ENCODE data around the gene SPAG7.
"Not testable (repeated sequence)": the region's sequence is repeated elsewhere in the genome, so short reads cannot be mapped to it uniquely, and the experiment has no call there.

SPAG7 gene

GRCh38 chr17:4938069-4938491 is 29.5 kb downstream of the SPAG7 start:
- no peak for DNase-seq (ENCODE audit: low spot score)

- DNase-seq (ENCODE audit: low spot score) = no peak
Observed at GRCh38 chr17:4937553-4937952, 30.1 kb downstream of the SPAG7 start.

GRCh38 chr17:4936436-4936835 is 31.2 kb downstream of the SPAG7 start:
- DNase-seq (ENCODE audit: low spot score) = no peak

- DNase-seq (ENCODE audit: low spot score) = no peak
Observed at GRCh38 chr17:4935650-4936049, 32.0 kb downstream of the SPAG7 start.

GRCh38 chr17:4934173-4934979 is 33.2 kb downstream of the SPAG7 start:
- DNase-seq (ENCODE audit: low spot score) = peak; percentile 70

- no peak for DNase-seq (ENCODE audit: low spot score)
Observed at GRCh38 chr17:4933646-4934045, 34.0 kb downstream of the SPAG7 start.

- DNase-seq (ENCODE audit: low spot score) = no peak
Observed at GRCh38 chr17:4932756-4933155, 34.9 kb downstream of the SPAG7 start.

GRCh38 chr17:4931963-4932362 is 35.7 kb downstream of the SPAG7 start, which contains the start of gene GP1BA:
TSS of gene GP1BA (plus strand) at chr17:4932277. CDS start at chr17:4932605, 328 bp downstream.
- DNase-seq (ENCODE audit: low spot score) = no peak

GRCh38 chr17:4928881-4929280 is 38.7 kb downstream of the SPAG7 start:
- DNase-seq (ENCODE audit: low spot score) = no peak

- not testable (repeated sequence) for DNase-seq (ENCODE audit: low spot score)
Observed at GRCh38 chr17:4926577-4927335, 40.9 kb downstream of the SPAG7 start.

- DNase-seq (ENCODE audit: low spot score) = no peak
Observed at GRCh38 chr17:4921320-4921719, 46.3 kb downstream of the SPAG7 start.

GRCh38 chr17:4920351-4921048 is 47.1 kb downstream of the SPAG7 start:
- no peak for DNase-seq (ENCODE audit: low spot score)

GRCh38 chr17:4919511-4920047 is 48.0 kb downstream of the SPAG7 start:
- DNase-seq (ENCODE audit: low spot score) = no peak

GRCh38 chr17:4914551-4914950 is 53.1 kb downstream of the SPAG7 start:
- DNase-seq (ENCODE audit: low spot score) = not testable (repeated sequence)

- DNase-seq (ENCODE audit: low spot score) = no peak
Observed at GRCh38 chr17:4913994-4914393, 53.6 kb downstream of the SPAG7 start.
